GM21367 (cell line): Measurements from ENCODE around the gene PRUNE2.
"Not testable (repeated sequence)": the region's sequence is repeated elsewhere in the genome, so short reads cannot be mapped to it uniquely, and the experiment has no call there.

ENCODE experiments used
- ATAC-seq: cut with Tn5 transposase; IDR thresholded peaks from one replicate; pipeline ENCODE4 v1.9.1; 2021; ENCODE audit not compliant: unreplicated experiment

Gene PRUNE2

GRCh38 chr9:76868897-76869296 is 37.0 kb downstream of the PRUNE2 start:
- no peak for ATAC-seq

GRCh38 chr9:76866689-76867088 is 39.2 kb downstream of the PRUNE2 start:
- ATAC-seq = no peak

- no peak for ATAC-seq
Observed at GRCh38 chr9:76863832-76864231, 42.1 kb downstream of the PRUNE2 start.

GRCh38 chr9:76859860-76860259 is 46.1 kb downstream of the PRUNE2 start:
- ATAC-seq = no peak

- not testable (repeated sequence) for ATAC-seq
Observed at GRCh38 chr9:76858248-76858647, 47.7 kb downstream of the PRUNE2 start.

GRCh38 chr9:76856016-76856415 is 49.9 kb downstream of the PRUNE2 start:
- ATAC-seq = no peak

- ATAC-seq = no peak
Observed at GRCh38 chr9:76855015-76855414, 50.9 kb downstream of the PRUNE2 start.

- no peak for ATAC-seq
Observed at GRCh38 chr9:76852026-76852425, 53.9 kb downstream of the PRUNE2 start.

- ATAC-seq = no peak
Observed at GRCh38 chr9:76846297-76846696, 59.6 kb downstream of the PRUNE2 start.

GRCh38 chr9:76845254-76845653 is 60.7 kb downstream of the PRUNE2 start:
- ATAC-seq = no peak

GRCh38 chr9:76835571-76836283 is 70.2 kb downstream of the PRUNE2 start:
- ATAC-seq = no peak

GRCh38 chr9:76828447-76828846 is 77.5 kb downstream of the PRUNE2 start:
- ATAC-seq = no peak

GRCh38 chr9:76827296-76828080 is 78.4 kb downstream of the PRUNE2 start:
- no peak for ATAC-seq

- no peak for ATAC-seq
Observed at GRCh38 chr9:76820431-76820830, 85.5 kb downstream of the PRUNE2 start.

- ATAC-seq = no peak
Observed at GRCh38 chr9:76818271-76818670, 87.6 kb downstream of the PRUNE2 start.

GRCh38 chr9:76817489-76817888 is 88.4 kb downstream of the PRUNE2 start:
- ATAC-seq = no peak

- ATAC-seq = no peak
Observed at GRCh38 chr9:76812591-76812990, 93.3 kb downstream of the PRUNE2 start.

- peak; percentile 75 for ATAC-seq
Observed at GRCh38 chr9:76810377-76810957, 95.4 kb downstream of the PRUNE2 start.

GRCh38 chr9:76808636-76809035 is 97.3 kb downstream of the PRUNE2 start:
- no peak for ATAC-seq

- ATAC-seq = no peak
Observed at GRCh38 chr9:76803762-76804161, 102.2 kb downstream of the PRUNE2 start.

GRCh38 chr9:76803083-76803482 is 102.8 kb downstream of the PRUNE2 start:
- ATAC-seq = no peak

GRCh38 chr9:76800901-76801300 is 105.0 kb downstream of the PRUNE2 start:
- ATAC-seq = no peak
